Stomach (tissue), 9 donors: ENCODE data around the gene UPK3A. TPM values are rescaled to one million over a fixed set of nuclear protein-coding genes. Genes with fewer than 3 reads are reported as not detected.
A peak's percentile ranks its signal among the peaks of the same experiment; 100 is the strongest.

ENCODE experiments used
- DNase-seq, 2 donors: peaks; one replicate each; pipeline versions ENCODE4 v3.0.0 to v3.0.0-alpha.2; 2013 to 2019
- H3K27ac ChIP-seq, 5 donors: fragments of 200-600 bp in 4 of 5; sonication (generic) in 4 of 5; one replicate each; pipeline ENCODE4 v1.5.1; 2013 to 2019; ENCODE audit warnings: mild to moderate bottlenecking in 1 of 5, moderate library complexity in 1 of 5
- H3K27me3 ChIP-seq, 3 donors: fragments of 200-600 bp; sonication (generic); one replicate each; pipeline ENCODE4 v1.5.1; 2017 to 2019; ENCODE audit warnings: mixed run types in 1 of 3
- H3K36me3 ChIP-seq, 4 donors: fragments of 200-600 bp; sonication (generic); 1 replicate in 3 of 4; 2 replicates in 1 of 4; pipeline ENCODE4 v1.5.1; 2016 to 2019
- H3K4me1 ChIP-seq, 4 donors: fragments of 200-600 bp; sonication (generic); one replicate each; pipeline ENCODE4 v1.5.1; 2016 to 2019
- H3K4me3 ChIP-seq, 4 donors: fragments of 200-600 bp; sonication (generic) in 3 of 4; one replicate each; pipeline ENCODE4 v1.5.1; 2016 to 2019; ENCODE audit warnings: mild to moderate bottlenecking in 1 of 4
- H3K9me3 ChIP-seq, 4 donors: fragments of 200-600 bp; sonication (generic); one replicate each; pipeline ENCODE4 v1.5.1; 2016 to 2019
- EP300 ChIP-seq: sonication (generic); formaldehyde crosslinking; IDR thresholded peaks from one replicate; pipeline ENCODE4 v1.6.1; 2017; ENCODE audit warnings: antibody characterized with exemption
- POLR2A ChIP-seq, 4 donors: fragments of 450-650 bp; IDR thresholded peaks; one replicate each; pipeline ENCODE4 v1.6.1; 2016; ENCODE audit warnings: antibody characterized with exemption in 4 of 4, control low read depth in 2 of 4, mild to moderate bottlenecking in 1 of 4, moderate library complexity in 1 of 4
- POLR2AphosphoS5 ChIP-seq, 3 donors: sonication (generic); formaldehyde crosslinking; IDR thresholded peaks; one replicate each; pipeline ENCODE4 v1.6.1; 2016; ENCODE audit warnings: antibody characterized with exemption in 3 of 3
- WGBS, 5 donors: extraction: QIAGEN DNeasy Blood & Tissue Kit in 3 of 5; methylation state at CpG; one replicate each; pipeline versions ENCODE4 v1.1.5 to v1.1.7; 2013 to 2018; 5-methylcytosine and 5-hydroxymethylcytosine counted together
- intact Hi-C: fragments of 100-400 bp; cut with DNase I; formaldehyde crosslinking; loops from one replicate; pipeline ENCODE4 v1.15.1; 2023; ENCODE audit warnings: low total_unique reads
- polyA plus RNA-seq, 3 donors: library from polyadenylated mRNA; stranded (reverse); fragments of 200-250 nt; gene quantifications; one replicate each; pipeline ENCODE4 v1.2.3, GENCODE V29; 2013
- total RNA-seq, 5 donors: library from RNA; depleted of rRNA; stranded (reverse); fragments of >200 nt; gene quantifications; one replicate each; pipeline versions ENCODE4 v1.1.0 to v1.2.3, GENCODE V29; 2014 to 2016
- TF ChIP-seq, protein P1 (sequence below), 7 experiments: fragments of 450-650 bp in 4 of 7; fragments of 200-600 bp in 3 of 7; sonication (generic) in 3 of 7; IDR thresholded peaks; one replicate each; pipeline ENCODE4 v1.5.1; 2016 to 2019; ENCODE audit warnings: antibody characterized with exemption in 7 of 7, control low read depth in 2 of 7, mild to moderate bottlenecking in 1 of 7
- donor health status: healthy with polysubstance abuse.
- donor health status: Bipolar disorder and iron deficiency.
- donor health status: healthy.

Gene UPK3A
- total and polyA plus RNA-seq, 8 donors = 0.10 to 1.3 (median 0.76) TPM; not detected in 5

DNA sequence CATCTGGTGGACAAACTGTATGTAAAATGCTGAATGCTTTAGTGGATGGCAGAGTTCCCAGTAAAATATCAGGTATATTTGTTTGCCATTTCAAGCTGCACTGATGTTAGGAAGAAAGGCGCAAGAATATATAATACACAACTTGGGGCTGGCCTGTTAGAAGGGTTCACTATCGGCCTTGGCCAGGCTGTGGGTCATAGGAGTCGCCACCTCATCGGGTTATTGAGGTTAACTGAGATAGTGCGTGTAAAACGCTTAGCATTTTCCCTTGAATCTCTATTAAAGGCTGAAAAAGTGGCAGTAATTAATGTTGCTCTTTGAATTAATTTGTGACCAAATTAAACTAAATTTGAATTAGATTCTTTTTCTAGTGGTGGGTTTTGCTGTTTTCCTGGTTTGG lies 30.0 kb downstream of the UPK3A start:
- TF ChIP-seq POLR2A (IDR thresholded peaks at IDR 0.05) (no peak), EP300 (no peak), POLR2AphosphoS5 (IDR thresholded peaks at IDR 0.05) (no peak)
- TF ChIP-seq, protein P1, sequence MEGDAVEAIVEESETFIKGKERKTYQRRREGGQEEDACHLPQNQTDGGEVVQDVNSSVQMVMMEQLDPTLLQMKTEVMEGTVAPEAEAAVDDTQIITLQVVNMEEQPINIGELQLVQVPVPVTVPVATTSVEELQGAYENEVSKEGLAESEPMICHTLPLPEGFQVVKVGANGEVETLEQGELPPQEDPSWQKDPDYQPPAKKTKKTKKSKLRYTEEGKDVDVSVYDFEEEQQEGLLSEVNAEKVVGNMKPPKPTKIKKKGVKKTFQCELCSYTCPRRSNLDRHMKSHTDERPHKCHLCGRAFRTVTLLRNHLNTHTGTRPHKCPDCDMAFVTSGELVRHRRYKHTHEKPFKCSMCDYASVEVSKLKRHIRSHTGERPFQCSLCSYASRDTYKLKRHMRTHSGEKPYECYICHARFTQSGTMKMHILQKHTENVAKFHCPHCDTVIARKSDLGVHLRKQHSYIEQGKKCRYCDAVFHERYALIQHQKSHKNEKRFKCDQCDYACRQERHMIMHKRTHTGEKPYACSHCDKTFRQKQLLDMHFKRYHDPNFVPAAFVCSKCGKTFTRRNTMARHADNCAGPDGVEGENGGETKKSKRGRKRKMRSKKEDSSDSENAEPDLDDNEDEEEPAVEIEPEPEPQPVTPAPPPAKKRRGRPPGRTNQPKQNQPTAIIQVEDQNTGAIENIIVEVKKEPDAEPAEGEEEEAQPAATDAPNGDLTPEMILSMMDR (IDR thresholded peaks at IDR 0.05) = no peak
- Histone ChIP-seq H3K27me3 (no peaks in the 10 kb centered on the region), H3K9me3 (no peaks in the 10 kb centered on the region), H3K4me3 (no peak overlapping the region), H3K4me1 (peaks cover 48 to 92% (median 70%) of the 10 kb centered on the region in 4 donors), H3K36me3 (peaks cover 0 to 9% (median 0%) of the 10 kb centered on the region in 4 donors), H3K27ac (peak overlapping the region; percentile 69 to 80 (median 76))
- 33 to 64% (median 59%) methylated on average over 6 of the region's 6 CpGs for WGBS, 5 donors
- intact Hi-C loops = no loop called here
- no peak for DNase-seq

DNA sequence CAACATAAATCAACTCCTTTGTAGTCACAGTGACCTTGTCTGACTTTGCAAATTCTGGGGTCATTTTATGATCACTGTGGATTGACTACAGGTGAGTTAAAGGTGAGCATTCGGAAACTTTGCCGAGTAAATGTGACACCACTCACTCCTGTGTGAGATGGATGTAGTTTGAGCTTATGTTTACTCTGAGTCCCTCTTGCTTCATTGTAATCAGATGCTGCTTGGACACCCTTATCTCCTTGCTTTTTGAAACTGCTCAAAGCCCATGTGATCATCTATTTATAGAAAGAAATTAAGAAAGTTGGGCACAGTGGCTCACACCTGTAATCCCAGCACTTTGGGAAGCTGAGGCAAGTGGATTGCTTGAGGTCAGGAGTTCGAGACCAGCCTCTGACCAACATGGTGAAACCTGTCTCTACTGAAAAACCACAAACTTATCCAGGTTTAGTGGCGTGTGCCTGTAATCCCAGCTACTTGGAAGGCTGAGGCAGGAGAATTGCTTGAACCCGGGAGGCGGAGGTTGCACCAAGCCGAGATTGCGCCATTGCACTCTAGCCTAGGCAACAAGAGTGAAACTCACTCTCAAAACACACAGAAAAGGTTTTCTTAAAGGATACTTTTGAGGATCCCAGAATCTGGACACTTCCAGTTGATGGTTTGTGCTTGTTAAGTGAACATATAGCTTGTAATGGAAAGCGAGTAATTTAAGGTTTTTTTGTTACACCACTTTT lies 32.2 kb downstream of the UPK3A start:
- TF ChIP-seq, protein P1 (IDR thresholded peaks at IDR 0.05) = no peak
- TF ChIP-seq POLR2A (IDR thresholded peaks at IDR 0.05) (no peak), EP300 (no peak), POLR2AphosphoS5 (IDR thresholded peaks at IDR 0.05) (no peak)
- Histone ChIP-seq H3K27me3 (no peaks in the 10 kb centered on the region), H3K9me3 (no peaks in the 10 kb centered on the region), H3K4me1 (peaks cover 30 to 92% (median 60%) of the 10 kb centered on the region in 4 donors), H3K4me3 (no peak overlapping the region), H3K36me3 (peaks cover 0 to 9% (median 0%) of the 10 kb centered on the region in 4 donors), H3K27ac (peak overlapping the region; percentile 20 to 91 (median 82))
- no peak for DNase-seq
- intact Hi-C loops = no loop called here
- WGBS, 5 donors = 74 to 89% (median 85%) methylated on average over 9 of the region's 9 CpGs

DNA sequence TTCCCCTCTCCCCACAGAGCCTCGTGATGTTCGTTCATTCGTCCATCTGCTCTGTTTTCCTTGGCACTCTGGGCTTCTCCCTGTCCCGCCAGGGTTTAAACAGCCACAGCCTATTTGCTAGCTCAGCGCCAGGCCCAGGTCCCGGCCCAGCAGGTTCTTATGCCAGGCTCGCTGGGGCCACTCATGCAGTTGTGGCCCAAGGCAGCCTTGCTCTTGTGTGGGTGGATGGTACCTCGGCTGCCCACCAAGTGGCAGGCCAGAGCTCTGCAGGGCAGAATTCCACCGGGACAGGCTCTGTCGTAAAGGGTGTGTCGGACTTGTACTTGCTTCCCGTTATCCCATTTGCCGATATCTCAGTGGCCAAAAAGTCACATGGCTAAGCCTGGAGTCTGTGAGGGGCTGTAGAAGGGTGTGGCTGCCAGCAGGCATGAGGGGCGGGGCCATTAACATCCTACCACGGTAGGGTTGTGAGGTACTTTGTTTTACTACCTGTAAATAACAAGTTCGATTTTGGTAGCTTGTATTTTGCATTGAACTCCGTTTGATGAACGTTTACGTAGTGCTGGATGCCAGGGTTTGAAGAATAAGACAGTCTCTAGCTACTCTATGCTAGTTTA lies 32.9 kb downstream of the UPK3A start:
- Histone ChIP-seq H3K9me3 (no peaks in the 10 kb centered on the region), H3K27ac (peak overlapping the region; percentile 78 to 91 (median 82)), H3K27me3 (no peaks in the 10 kb centered on the region), H3K4me1 (peaks cover 30 to 92% (median 57%) of the 10 kb centered on the region in 4 donors), H3K36me3 (peaks cover 2 to 9% (median 6%) of the 10 kb centered on the region in 4 donors), H3K4me3 (no peak overlapping the region)
- peak; percentile 70 to 75 for DNase-seq
- TF ChIP-seq POLR2A (IDR thresholded peaks at IDR 0.05) (no peak), EP300 (no peak), POLR2AphosphoS5 (IDR thresholded peaks at IDR 0.05) (peak in 2 of 3 donors; percentile 21 to 39)
- TF ChIP-seq, protein P1 (IDR thresholded peaks at IDR 0.05) = peak in 4 of 7 experiments; percentile 29 to 52 (median 46)
- 14 to 32% (median 24%) methylated on average over 19 of the region's 19 CpGs for WGBS, 5 donors
- intact Hi-C loops = no loop called here

DNA sequence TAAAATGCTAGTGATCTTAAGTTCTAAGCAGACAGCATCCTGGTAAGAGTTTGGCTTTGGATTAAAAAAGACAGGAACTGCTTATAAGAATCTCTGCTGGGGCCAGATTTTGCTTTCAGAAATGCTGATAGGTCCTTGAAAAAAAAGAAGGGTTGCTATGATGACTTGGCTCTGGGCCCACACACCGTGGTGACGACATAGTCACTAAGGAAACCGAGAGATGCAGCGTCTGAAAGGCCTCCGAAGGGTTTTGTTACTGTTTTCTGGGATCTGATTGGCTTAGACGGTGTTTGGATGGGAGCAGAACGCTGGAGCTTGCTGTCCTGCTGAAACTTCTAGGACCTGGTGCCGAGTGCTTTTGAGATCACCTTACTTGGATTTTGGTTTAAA lies 33.4 kb downstream of the UPK3A start:
- intact Hi-C loops = no loop called here
- WGBS, 5 donors = 3 to 13% (median 7%) methylated on average over 8 of the region's 8 CpGs
- no peak for TF ChIP-seq POLR2A (IDR thresholded peaks at IDR 0.05)
- TF ChIP-seq EP300 = no peak
- TF ChIP-seq, protein P1 (IDR thresholded peaks at IDR 0.05) = no peak
- no peak for TF ChIP-seq POLR2AphosphoS5 (IDR thresholded peaks at IDR 0.05)
- no peaks in the 10 kb centered on the region for H3K9me3 ChIP-seq
- H3K4me3 ChIP-seq = no peak overlapping the region
- DNase-seq = peak; percentile 84 to 94
- H3K36me3 ChIP-seq = peaks cover 5 to 13% (median 11%) of the 10 kb centered on the region in 4 donors
- H3K27ac ChIP-seq = peak overlapping the region; percentile 72 to 91 (median 82)
- peaks cover 33 to 88% (median 55%) of the 10 kb centered on the region in 4 donors for H3K4me1 ChIP-seq
- no peaks in the 10 kb centered on the region for H3K27me3 ChIP-seq
